ENCODE data around the gene MTMR10. TPM values are rescaled to one million over a fixed set of nuclear protein-coding genes. Genes with fewer than 3 reads are reported as not detected.
A peak's percentile ranks its signal among the peaks of the same experiment; 100 is the strongest.

Gene MTMR10
- total and polyA plus RNA-seq, 4 donors: 9.5 to 52.7 (median 21.4) TPM

DNA sequence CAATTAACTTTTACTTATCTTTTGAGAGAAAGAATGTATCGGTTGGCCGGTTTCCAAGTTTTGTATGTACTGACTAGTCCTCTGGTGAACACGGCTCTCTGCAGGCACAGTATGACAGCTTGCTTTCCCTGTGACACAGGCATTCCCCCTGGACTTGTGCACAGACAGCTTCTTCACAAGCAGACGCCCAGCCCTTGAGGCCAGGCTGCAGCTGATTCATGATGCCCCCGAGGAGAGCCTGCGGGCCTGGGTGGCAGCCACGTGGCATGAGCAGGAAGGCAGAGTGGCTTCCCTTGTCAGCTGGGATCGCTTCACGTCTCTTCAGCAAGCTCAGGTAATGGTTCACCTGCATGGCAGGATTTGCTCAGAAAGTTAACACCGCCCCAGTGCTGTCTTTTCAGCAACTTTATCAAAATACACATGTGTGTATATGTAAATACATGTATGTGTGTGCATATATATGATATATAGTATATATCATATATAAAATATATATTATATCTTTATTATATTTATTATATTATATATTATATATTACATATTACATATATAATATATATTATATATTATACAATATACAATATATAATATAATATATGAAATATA lies 62.3 kb downstream of the MTMR10 start:
- Histone ChIP-seq H3K27ac (ENCODE audit: low read depth in 1 of 2, low read length in 1 of 2) (no peak overlapping the region), H3K27me3 (ENCODE audit: control insufficient read depth in 3 of 3, insufficient read depth in 3 of 3, low read length in 2 of 3) (no peaks in the 10 kb centered on the region), H3K4me3 (no peak overlapping the region), H3K9ac (ENCODE audit: insufficient read depth in 1 of 2, low read length in 2 of 2) (no peak overlapping the region), H3K36me3 (ENCODE audit: control insufficient read depth in 4 of 4, insufficient read depth in 4 of 4, low read length in 4 of 4) (peaks cover 19 to 47% (median 34%) of the 10 kb centered on the region in 4 donors), H3K4me1 (ENCODE audit: control insufficient read depth in 5 of 5, insufficient read depth in 5 of 5, low read length in 5 of 5) (no peaks in the 10 kb centered on the region), H3K9me3 (ENCODE audit: control insufficient read depth in 4 of 4, insufficient read depth in 3 of 4, low read length in 3 of 4) (no peaks in the 10 kb centered on the region)
- 89 to 92% methylated on average over 10 of the region's 10 CpGs for WGBS, 2 donors
- TF ChIP-seq, protein P1, sequence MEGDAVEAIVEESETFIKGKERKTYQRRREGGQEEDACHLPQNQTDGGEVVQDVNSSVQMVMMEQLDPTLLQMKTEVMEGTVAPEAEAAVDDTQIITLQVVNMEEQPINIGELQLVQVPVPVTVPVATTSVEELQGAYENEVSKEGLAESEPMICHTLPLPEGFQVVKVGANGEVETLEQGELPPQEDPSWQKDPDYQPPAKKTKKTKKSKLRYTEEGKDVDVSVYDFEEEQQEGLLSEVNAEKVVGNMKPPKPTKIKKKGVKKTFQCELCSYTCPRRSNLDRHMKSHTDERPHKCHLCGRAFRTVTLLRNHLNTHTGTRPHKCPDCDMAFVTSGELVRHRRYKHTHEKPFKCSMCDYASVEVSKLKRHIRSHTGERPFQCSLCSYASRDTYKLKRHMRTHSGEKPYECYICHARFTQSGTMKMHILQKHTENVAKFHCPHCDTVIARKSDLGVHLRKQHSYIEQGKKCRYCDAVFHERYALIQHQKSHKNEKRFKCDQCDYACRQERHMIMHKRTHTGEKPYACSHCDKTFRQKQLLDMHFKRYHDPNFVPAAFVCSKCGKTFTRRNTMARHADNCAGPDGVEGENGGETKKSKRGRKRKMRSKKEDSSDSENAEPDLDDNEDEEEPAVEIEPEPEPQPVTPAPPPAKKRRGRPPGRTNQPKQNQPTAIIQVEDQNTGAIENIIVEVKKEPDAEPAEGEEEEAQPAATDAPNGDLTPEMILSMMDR (IDR thresholded peaks at IDR 0.05; ENCODE audit: control extremely low read depth, extremely low read depth): no peak
- ATAC-seq (ENCODE audit: insufficient read depth, low FRiP score) (no peak), DNase-seq (peak in 2 of 3 donors; percentile 17 to 29)

DNA sequence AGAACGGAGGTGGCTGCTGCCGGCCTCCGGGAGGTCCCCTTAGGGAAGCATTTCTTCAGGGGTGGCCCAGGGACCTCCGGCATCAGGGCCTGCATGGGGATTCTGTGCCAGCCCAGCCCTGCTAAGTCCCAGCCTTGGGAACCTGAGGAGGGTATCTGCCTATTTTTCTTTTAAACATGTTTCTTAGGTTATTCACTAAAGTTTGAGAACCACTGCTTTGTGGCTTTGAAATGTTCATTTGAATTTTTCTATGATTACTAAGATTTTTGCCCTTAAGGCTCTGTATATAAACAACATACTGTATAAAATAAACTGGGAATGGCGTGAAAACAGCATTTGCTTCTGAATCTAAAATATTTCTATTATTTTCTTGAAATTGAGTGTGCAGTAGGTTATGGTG lies 63.4 kb downstream of the MTMR10 start:
- Histone ChIP-seq H3K9me3 (ENCODE audit: control insufficient read depth in 4 of 4, insufficient read depth in 3 of 4, low read length in 3 of 4) (no peaks in the 10 kb centered on the region), H3K36me3 (ENCODE audit: control insufficient read depth in 4 of 4, insufficient read depth in 4 of 4, low read length in 4 of 4) (peaks cover 19 to 49% (median 38%) of the 10 kb centered on the region in 4 donors), H3K27ac (ENCODE audit: low read depth in 1 of 2, low read length in 1 of 2) (no peak overlapping the region), H3K4me3 (no peak overlapping the region), H3K27me3 (ENCODE audit: control insufficient read depth in 3 of 3, insufficient read depth in 3 of 3, low read length in 2 of 3) (no peaks in the 10 kb centered on the region), H3K4me1 (ENCODE audit: control insufficient read depth in 5 of 5, insufficient read depth in 5 of 5, low read length in 5 of 5) (peaks cover 0 to 3% (median 0%) of the 10 kb centered on the region in 5 donors), H3K9ac (ENCODE audit: insufficient read depth in 1 of 2, low read length in 2 of 2) (no peak overlapping the region)
- TF ChIP-seq, protein P1 (IDR thresholded peaks at IDR 0.05; ENCODE audit: control extremely low read depth, extremely low read depth): no peak
- no peak for ATAC-seq (ENCODE audit: insufficient read depth, low FRiP score)
- no peak for DNase-seq
- WGBS, 2 donors: 91 to 97% methylated on average over 5 of the region's 5 CpGs

DNA sequence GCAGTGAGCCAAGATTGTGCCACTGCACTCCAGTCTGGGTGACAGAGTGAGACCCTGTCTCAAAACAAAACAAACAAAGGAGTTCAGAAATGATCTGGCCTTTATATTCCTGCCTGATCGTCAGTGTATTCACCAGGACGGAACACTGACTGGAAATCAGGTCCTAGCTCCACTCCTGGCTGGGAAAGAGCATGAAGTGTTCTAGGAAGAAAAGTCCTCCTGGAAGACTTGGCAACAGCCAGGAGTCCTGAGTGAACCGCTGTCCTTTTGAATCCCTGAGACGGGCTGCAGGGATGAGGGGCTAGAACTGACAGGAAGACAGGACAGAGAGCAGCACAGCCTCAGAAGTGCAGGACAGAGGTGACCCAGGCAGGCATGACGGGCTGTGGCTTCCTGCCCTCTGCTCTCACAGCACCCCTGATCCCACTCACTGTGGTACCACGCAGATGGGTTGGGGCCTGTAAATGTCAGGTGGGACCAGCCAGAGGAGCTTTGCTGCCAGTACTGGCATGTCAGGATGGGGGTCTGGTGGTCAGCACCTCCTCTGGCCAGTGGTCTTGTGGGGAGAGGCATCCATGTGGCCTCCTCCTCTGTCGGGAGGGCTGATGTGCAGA lies 64.2 kb downstream of the MTMR10 start:
- TF ChIP-seq, protein P1 (IDR thresholded peaks at IDR 0.05; ENCODE audit: control extremely low read depth, extremely low read depth): no peak
- no peak for DNase-seq
- ATAC-seq (ENCODE audit: insufficient read depth, low FRiP score): no peak
- H3K27ac ChIP-seq (ENCODE audit: low read depth in 1 of 2, low read length in 1 of 2): no peak overlapping the region
- H3K27me3 ChIP-seq (ENCODE audit: control insufficient read depth in 3 of 3, insufficient read depth in 3 of 3, low read length in 2 of 3): no peaks in the 10 kb centered on the region
- peaks cover 19 to 55% (median 44%) of the 10 kb centered on the region in 4 donors for H3K36me3 ChIP-seq (ENCODE audit: control insufficient read depth in 4 of 4, insufficient read depth in 4 of 4, low read length in 4 of 4)
- H3K4me1 ChIP-seq (ENCODE audit: control insufficient read depth in 5 of 5, insufficient read depth in 5 of 5, low read length in 5 of 5): peaks cover 0 to 3% (median 0%) of the 10 kb centered on the region in 5 donors
- no peak overlapping the region for H3K4me3 ChIP-seq
- no peak overlapping the region for H3K9ac ChIP-seq (ENCODE audit: insufficient read depth in 1 of 2, low read length in 2 of 2)
- no peaks in the 10 kb centered on the region for H3K9me3 ChIP-seq (ENCODE audit: control insufficient read depth in 4 of 4, insufficient read depth in 3 of 4, low read length in 3 of 4)
- WGBS, 2 donors: 89 to 95% methylated on average over 7 of the region's 7 CpGs
